Activated naive CD8-positive, alpha-beta T cell treated with anti-CD3 and anti-CD28 coated beads, Interleukin-2, amount 10 ng/mL, durations not matched to agents 7 days and 5 days (primary cell): Measurements from ENCODE around the gene FJX1. TPM values are rescaled to one million over a fixed set of nuclear protein-coding genes. Genes with fewer than 3 reads are reported as not detected.

ENCODE experiments used
- ATAC-seq: fragments of 150-1000 bp; cut with Tn5 transposase; one replicate; pipeline ENCODE4 v1.10.0; 2021; ENCODE audit warnings: low read depth, moderate library complexity
- POLR2A ChIA-PET: fragments of 350-600 bp; sonication (Branson Sonifier 250); formaldehyde crosslinking; loops from one replicate; lab custom pipeline; 2021; ENCODE audit warnings: antibody characterized with exemption; lab: Charles Lee
- DNase-seq: peaks from one replicate; pipeline ENCODE4 v3.0.0; 2021
- H3K27ac Mint-ChIP-seq: one replicate; pipeline ENCODE4 v1.8.0; 2022; ENCODE audit warnings: mild to moderate bottlenecking, mixed read lengths
- H3K27me3 Mint-ChIP-seq: one replicate; pipeline ENCODE4 v1.8.0; 2022; ENCODE audit warnings: mild to moderate bottlenecking, moderate library complexity, mixed read lengths
- H3K36me3 Mint-ChIP-seq: one replicate; pipeline ENCODE4 v1.8.0; 2021; ENCODE audit warnings: mild to moderate bottlenecking, mixed read lengths
- H3K4me1 Mint-ChIP-seq: one replicate; pipeline ENCODE4 v1.8.0; 2021; ENCODE audit warnings: mixed read lengths
- H3K4me3 Mint-ChIP-seq: one replicate; pipeline ENCODE4 v1.8.0; 2022; ENCODE audit warnings: mild to moderate bottlenecking, moderate library complexity, mixed read lengths
- H3K9me3 Mint-ChIP-seq: one replicate; pipeline ENCODE4 v1.8.0; 2021; ENCODE audit warnings: mixed read lengths
- total RNA-seq, 2 experiments: library from RNA; stranded (reverse); gene quantifications; one replicate each; pipeline ENCODE4 v1.2.3, GENCODE V29; 2021

FJX1 gene
- total RNA-seq, 2 experiments from 2014 or later, result 0.17 TPM; not detected in 1

- H3K4me3 Mint-ChIP-seq, result no peak overlapping the region
- peaks cover 14% of the 10 kb centered on the region for H3K27me3 Mint-ChIP-seq
- H3K27ac Mint-ChIP-seq, result no peak overlapping the region
- POLR2A ChIA-PET, result no interaction called here
- no peak for ATAC-seq
- no peaks in the 10 kb centered on the region for H3K4me1 Mint-ChIP-seq
- H3K9me3 Mint-ChIP-seq, result no peaks in the 10 kb centered on the region
- no peaks in the 10 kb centered on the region for H3K36me3 Mint-ChIP-seq
- DNase-seq, result no peak
These were observed 25.1 kb upstream of the FJX1 start for GRCh38 chr11:35593143-35593542.

GRCh38 chr11:35594680-35595079 lies 23.6 kb upstream of the FJX1 start:
- POLR2A ChIA-PET, result no interaction called here
- DNase-seq (no peak), ATAC-seq (no peak)
- Mint-ChIP-seq H3K4me1 (no peaks in the 10 kb centered on the region), H3K27me3 (peaks cover 14% of the 10 kb centered on the region), H3K9me3 (no peaks in the 10 kb centered on the region), H3K27ac (no peak overlapping the region), H3K36me3 (no peaks in the 10 kb centered on the region), H3K4me3 (no peak overlapping the region)

GRCh38 chr11:35598254-35599125 lies 19.8 kb upstream of the FJX1 start:
- no peak overlapping the region for H3K4me3 Mint-ChIP-seq
- POLR2A ChIA-PET, result no interaction called here
- H3K27me3 Mint-ChIP-seq, result peaks cover 10% of the 10 kb centered on the region
- no peaks in the 10 kb centered on the region for H3K36me3 Mint-ChIP-seq
- no peaks in the 10 kb centered on the region for H3K9me3 Mint-ChIP-seq
- no peak for DNase-seq
- no peaks in the 10 kb centered on the region for H3K4me1 Mint-ChIP-seq
- no peak overlapping the region for H3K27ac Mint-ChIP-seq
- ATAC-seq, result no peak

GRCh38 chr11:35600331-35600838 lies 17.9 kb upstream of the FJX1 start:
- no peak overlapping the region for H3K27ac Mint-ChIP-seq
- no peak overlapping the region for H3K4me3 Mint-ChIP-seq
- H3K9me3 Mint-ChIP-seq, result no peaks in the 10 kb centered on the region
- ATAC-seq, result no peak
- H3K4me1 Mint-ChIP-seq, result no peaks in the 10 kb centered on the region
- no peak for DNase-seq
- no peaks in the 10 kb centered on the region for H3K36me3 Mint-ChIP-seq
- POLR2A ChIA-PET, result no interaction called here
- peaks cover 5% of the 10 kb centered on the region for H3K27me3 Mint-ChIP-seq

- no peak for ATAC-seq
- Mint-ChIP-seq H3K4me3 (no peak overlapping the region), H3K9me3 (no peaks in the 10 kb centered on the region), H3K4me1 (no peaks in the 10 kb centered on the region), H3K36me3 (no peaks in the 10 kb centered on the region), H3K27me3 (peaks cover 9% of the 10 kb centered on the region), H3K27ac (no peak overlapping the region)
- no peak for DNase-seq
- POLR2A ChIA-PET, result no interaction called here
These were observed 16.0 kb upstream of the FJX1 start for GRCh38 chr11:35602160-35602793.

- POLR2A ChIA-PET, result no interaction called here
- Mint-ChIP-seq H3K9me3 (no peaks in the 10 kb centered on the region), H3K27me3 (peaks cover 15% of the 10 kb centered on the region), H3K36me3 (no peaks in the 10 kb centered on the region), H3K27ac (no peak overlapping the region), H3K4me1 (no peaks in the 10 kb centered on the region), H3K4me3 (no peak overlapping the region)
- no peak for DNase-seq
- ATAC-seq, result no peak
These were observed 15.3 kb upstream of the FJX1 start for GRCh38 chr11:35602979-35603378.

GRCh38 chr11:35605706-35606105 lies 12.6 kb upstream of the FJX1 start:
- H3K27me3 Mint-ChIP-seq, result peaks cover 25% of the 10 kb centered on the region
- H3K4me3 Mint-ChIP-seq, result no peak overlapping the region
- H3K4me1 Mint-ChIP-seq, result no peaks in the 10 kb centered on the region
- no peaks in the 10 kb centered on the region for H3K9me3 Mint-ChIP-seq
- H3K36me3 Mint-ChIP-seq, result no peaks in the 10 kb centered on the region
- DNase-seq, result no peak
- no peak for ATAC-seq
- no peak overlapping the region for H3K27ac Mint-ChIP-seq
- POLR2A ChIA-PET, result no interaction called here

GRCh38 chr11:35606206-35606605 lies 12.1 kb upstream of the FJX1 start:
- H3K27me3 Mint-ChIP-seq, result peaks cover 25% of the 10 kb centered on the region
- no peak overlapping the region for H3K27ac Mint-ChIP-seq
- POLR2A ChIA-PET, result no interaction called here
- DNase-seq (no peak), ATAC-seq (no peak)
- no peaks in the 10 kb centered on the region for H3K4me1 Mint-ChIP-seq
- H3K36me3 Mint-ChIP-seq, result no peaks in the 10 kb centered on the region
- H3K9me3 Mint-ChIP-seq, result no peaks in the 10 kb centered on the region
- no peak overlapping the region for H3K4me3 Mint-ChIP-seq

GRCh38 chr11:35608502-35608901 lies 9.8 kb upstream of the FJX1 start:
- Mint-ChIP-seq H3K4me3 (no peak overlapping the region), H3K36me3 (no peaks in the 10 kb centered on the region), H3K27ac (no peak overlapping the region), H3K4me1 (no peaks in the 10 kb centered on the region), H3K9me3 (no peaks in the 10 kb centered on the region), H3K27me3 (peaks cover 29% of the 10 kb centered on the region)
- DNase-seq (no peak), ATAC-seq (no peak)
- POLR2A ChIA-PET, result no interaction called here

- Mint-ChIP-seq H3K4me3 (no peak overlapping the region), H3K27ac (no peak overlapping the region), H3K4me1 (no peaks in the 10 kb centered on the region)
These were observed 8.6 kb upstream of the FJX1 start for GRCh38 chr11:35609656-35610055.

GRCh38 chr11:35610631-35611030 lies 7.6 kb upstream of the FJX1 start:
- Mint-ChIP-seq H3K27ac (no peak overlapping the region), H3K27me3 (peaks cover 28% of the 10 kb centered on the region), H3K4me3 (no peak overlapping the region), H3K36me3 (no peaks in the 10 kb centered on the region), H3K9me3 (no peaks in the 10 kb centered on the region), H3K4me1 (no peaks in the 10 kb centered on the region)
- DNase-seq (no peak), ATAC-seq (no peak)
- POLR2A ChIA-PET, result no interaction called here

More at GRCh38 chr11:35609656-35610055, 8.6 kb upstream of the FJX1 start:
- Mint-ChIP-seq H3K36me3 (no peaks in the 10 kb centered on the region), H3K27me3 (peaks cover 27% of the 10 kb centered on the region), H3K9me3 (no peaks in the 10 kb centered on the region)
- ATAC-seq, result no peak
- POLR2A ChIA-PET, result no interaction called here
- DNase-seq, result no peak

GRCh38 chr11:35611741-35612140 lies 6.5 kb upstream of the FJX1 start:
- Mint-ChIP-seq H3K27me3 (peaks cover 31% of the 10 kb centered on the region), H3K9me3 (no peaks in the 10 kb centered on the region), H3K4me1 (no peaks in the 10 kb centered on the region), H3K36me3 (no peaks in the 10 kb centered on the region), H3K4me3 (no peak overlapping the region), H3K27ac (no peak overlapping the region)
- no peak for ATAC-seq
- POLR2A ChIA-PET, result no interaction called here
- DNase-seq, result no peak

GRCh38 chr11:35614939-35615569 lies 3.2 kb upstream of the FJX1 start:
- Mint-ChIP-seq H3K4me1 (peaks cover 4% of the 10 kb centered on the region), H3K36me3 (no peaks in the 10 kb centered on the region), H3K9me3 (no peaks in the 10 kb centered on the region), H3K27ac (no peak overlapping the region), H3K27me3 (peaks cover 30% of the 10 kb centered on the region), H3K4me3 (no peak overlapping the region)
- POLR2A ChIA-PET, result no interaction called here
- ATAC-seq, result no peak
- DNase-seq, result no peak
